BLaER1 (cell line): ENCODE measurements around the gene TTC8.
"Not testable (repeated sequence)": the region's sequence is repeated elsewhere in the genome, so short reads cannot be mapped to it uniquely, and the experiment has no call there.

Experiments
- H3K27ac ChIP-seq: shearing (Covaris generic); formaldehyde crosslinking; 2 replicates; pipeline ENCODE4 v1.8.1; 2022
- H3K27me3 ChIP-seq: shearing (Covaris generic); formaldehyde crosslinking; 2 replicates; pipeline ENCODE4 v1.8.1; 2022
- H3K36me3 ChIP-seq: shearing (Covaris generic); formaldehyde crosslinking; 2 replicates; pipeline ENCODE4 v1.8.1; 2022
- H3K4me1 ChIP-seq: shearing (Covaris generic); formaldehyde crosslinking; 2 replicates; pipeline ENCODE4 v1.8.1; 2022
- H3K4me2 ChIP-seq: shearing (Covaris generic); formaldehyde crosslinking; 2 replicates; pipeline ENCODE4 v1.8.1; 2022
- H3K4me3 ChIP-seq: shearing (Covaris generic); formaldehyde crosslinking; 2 replicates; pipeline ENCODE4 v1.8.1; 2022
- H3K9ac ChIP-seq: shearing (Covaris generic); formaldehyde crosslinking; 2 replicates; pipeline ENCODE4 v1.8.1; 2022
- H3K9me3 ChIP-seq: shearing (Covaris generic); formaldehyde crosslinking; 2 replicates; pipeline ENCODE4 v1.8.1; 2022
- H4K20me1 ChIP-seq: shearing (Covaris generic); formaldehyde crosslinking; 2 replicates; pipeline ENCODE4 v1.8.1; 2022
- Cebpa-rat ChIP-seq: shearing (Covaris generic); IDR thresholded peaks from 2 replicates; pipeline ENCODE4 v1.8.1; 2022

The TTC8 gene

GRCh38 chr14:88838015-88838414, 13.6 kb downstream of the TTC8 start:
- TF ChIP-seq Cebpa-rat = no peak
- Histone ChIP-seq H4K20me1 (no peaks in the 10 kb centered on the region), H3K4me2 (no peak overlapping the region), H3K36me3 (no peaks in the 10 kb centered on the region), H3K27me3 (no peaks in the 10 kb centered on the region), H3K4me3 (no peak overlapping the region), H3K9ac (no peak overlapping the region), H3K9me3 (no peaks in the 10 kb centered on the region), H3K4me1 (no peaks in the 10 kb centered on the region), H3K27ac (no peak overlapping the region)

GRCh38 chr14:88840926-88841325, 16.5 kb downstream of the TTC8 start:
- Histone ChIP-seq H3K4me1 (no peaks in the 10 kb centered on the region), H3K4me3 (no peak overlapping the region), H3K9me3 (no peaks in the 10 kb centered on the region), H3K36me3 (no peaks in the 10 kb centered on the region), H4K20me1 (no peaks in the 10 kb centered on the region), H3K27me3 (no peaks in the 10 kb centered on the region), H3K27ac (no peak overlapping the region), H3K4me2 (no peak overlapping the region), H3K9ac (no peak overlapping the region)
- no peak for TF ChIP-seq Cebpa-rat

- Histone ChIP-seq H3K36me3 (no peaks in the 10 kb centered on the region), H3K4me1 (no peaks in the 10 kb centered on the region), H3K4me2 (no peak overlapping the region), H4K20me1 (no peaks in the 10 kb centered on the region), H3K27ac (no peak overlapping the region), H3K4me3 (no peak overlapping the region), H3K27me3 (no peaks in the 10 kb centered on the region), H3K9me3 (no peaks in the 10 kb centered on the region), H3K9ac (no peak overlapping the region)
- no peak for TF ChIP-seq Cebpa-rat
Observed at GRCh38 chr14:88841741-88842140, 17.3 kb downstream of the TTC8 start.

DNA sequence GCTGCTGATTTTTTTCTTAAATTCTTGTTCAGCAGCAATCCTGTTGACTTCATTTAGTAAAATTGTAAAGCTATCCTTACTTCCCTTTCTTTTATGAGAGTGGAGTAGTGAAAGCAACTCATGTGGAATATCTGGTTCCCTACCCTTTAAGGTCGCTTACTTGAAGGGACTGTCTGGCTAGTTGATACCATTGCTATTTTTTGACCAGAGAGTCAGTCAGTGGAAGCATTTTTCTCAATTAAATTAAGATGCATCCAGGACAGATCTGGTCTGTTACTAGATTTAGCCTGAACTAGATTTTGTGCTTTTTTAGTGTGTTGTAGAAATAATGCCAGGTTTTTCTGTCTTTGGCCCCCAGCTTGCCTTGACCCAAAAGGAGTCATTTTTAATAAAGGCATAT, 18.0 kb downstream of the TTC8 start:
- Histone ChIP-seq H3K27ac (no peak overlapping the region), H3K4me3 (no peak overlapping the region), H3K36me3 (no peaks in the 10 kb centered on the region), H3K9ac (no peak overlapping the region), H4K20me1 (no peaks in the 10 kb centered on the region), H3K4me1 (no peaks in the 10 kb centered on the region), H3K9me3 (no peaks in the 10 kb centered on the region), H3K27me3 (no peaks in the 10 kb centered on the region), H3K4me2 (no peak overlapping the region)
- no peak for TF ChIP-seq Cebpa-rat

DNA sequence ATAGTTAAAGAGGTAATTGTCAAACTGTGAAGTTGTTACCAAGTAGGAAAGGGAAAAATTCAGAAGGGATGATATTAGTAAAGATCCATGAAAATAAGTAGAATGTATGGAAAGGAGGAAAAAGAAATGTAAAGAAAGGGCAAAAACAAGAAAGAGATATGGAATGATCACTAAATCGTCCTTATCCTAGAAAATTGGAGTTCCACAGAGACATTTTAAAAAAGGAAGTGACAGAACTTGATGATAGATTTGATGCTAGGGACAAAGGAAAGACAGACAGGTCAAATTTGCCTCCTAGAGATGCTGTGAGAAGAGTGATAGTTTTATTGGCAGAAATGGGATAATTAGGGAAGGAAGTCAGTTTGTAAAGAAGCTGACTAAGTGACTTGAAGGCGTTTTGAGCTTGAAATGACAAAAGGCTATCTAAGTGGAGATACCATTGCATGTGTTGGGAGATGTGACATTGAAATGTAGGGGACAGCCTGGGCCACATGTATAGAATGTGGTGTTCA, 20.6 kb downstream of the TTC8 start:
- no peak overlapping the region for H3K9ac ChIP-seq
- no peak overlapping the region for H3K27ac ChIP-seq
- no peaks in the 10 kb centered on the region for H3K9me3 ChIP-seq
- no peaks in the 10 kb centered on the region for H3K27me3 ChIP-seq
- no peaks in the 10 kb centered on the region for H4K20me1 ChIP-seq
- no peak overlapping the region for H3K4me3 ChIP-seq
- H3K4me2 ChIP-seq = no peak overlapping the region
- H3K4me1 ChIP-seq = no peaks in the 10 kb centered on the region
- no peak for TF ChIP-seq Cebpa-rat
- H3K36me3 ChIP-seq = no peaks in the 10 kb centered on the region

GRCh38 chr14:88848571-88848970, 24.1 kb downstream of the TTC8 start:
- TF ChIP-seq Cebpa-rat = no peak
- Histone ChIP-seq H3K36me3 (no peaks in the 10 kb centered on the region), H3K9me3 (no peaks in the 10 kb centered on the region), H3K27me3 (no peaks in the 10 kb centered on the region), H4K20me1 (no peaks in the 10 kb centered on the region), H3K27ac (no peak overlapping the region), H3K4me1 (no peaks in the 10 kb centered on the region), H3K4me3 (no peak overlapping the region), H3K4me2 (no peak overlapping the region), H3K9ac (no peak overlapping the region)

DNA sequence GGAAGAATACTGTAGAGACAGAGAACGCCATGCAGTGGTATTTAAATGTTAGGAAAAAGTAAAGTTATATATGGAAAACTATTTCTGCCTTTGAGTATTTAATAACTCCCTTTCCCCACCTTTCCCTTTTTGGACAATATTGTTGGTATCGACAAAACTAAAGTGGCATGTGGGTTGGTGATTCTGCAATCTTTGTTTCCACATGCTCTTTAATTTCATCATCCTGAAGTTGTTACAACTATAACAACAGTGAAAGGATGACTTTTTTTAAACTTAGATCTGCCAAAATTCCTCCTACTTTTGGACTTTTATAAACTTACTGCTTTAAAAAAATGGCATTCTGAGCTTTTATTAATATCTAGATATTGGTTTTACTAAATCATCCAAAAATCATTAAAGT, 25.3 kb downstream of the TTC8 start:
- Histone ChIP-seq H4K20me1 (no peaks in the 10 kb centered on the region), H3K9ac (no peak overlapping the region), H3K27ac (no peak overlapping the region), H3K9me3 (no peaks in the 10 kb centered on the region), H3K36me3 (no peaks in the 10 kb centered on the region), H3K4me3 (no peak overlapping the region), H3K27me3 (no peaks in the 10 kb centered on the region), H3K4me2 (no peak overlapping the region), H3K4me1 (no peaks in the 10 kb centered on the region)
- no peak for TF ChIP-seq Cebpa-rat

DNA sequence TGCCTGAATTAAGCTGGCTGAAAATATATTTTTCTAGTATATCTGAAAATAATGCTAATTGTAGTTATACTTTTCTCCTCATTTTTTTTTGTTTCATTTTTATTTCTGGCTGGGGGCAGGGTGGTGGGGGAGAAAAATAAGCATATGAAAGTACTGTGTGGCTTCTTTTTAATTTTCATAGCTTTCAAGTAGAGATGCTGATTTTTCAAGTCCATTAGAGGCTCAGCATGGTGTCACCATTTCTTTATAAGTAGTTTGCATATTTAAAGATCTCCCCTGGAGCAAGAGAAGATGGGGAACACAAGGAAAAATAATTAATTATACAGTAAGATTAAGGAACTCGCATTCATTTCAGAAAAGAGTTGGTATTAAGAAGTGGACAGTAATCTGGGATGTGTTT, 27.1 kb downstream of the TTC8 start:
- H3K27me3 ChIP-seq = no peaks in the 10 kb centered on the region
- H4K20me1 ChIP-seq = no peaks in the 10 kb centered on the region
- no peak overlapping the region for H3K4me3 ChIP-seq
- no peaks in the 10 kb centered on the region for H3K9me3 ChIP-seq
- no peak for TF ChIP-seq Cebpa-rat
- H3K4me2 ChIP-seq = no peak overlapping the region
- no peaks in the 10 kb centered on the region for H3K36me3 ChIP-seq
- no peak overlapping the region for H3K9ac ChIP-seq
- H3K27ac ChIP-seq = no peak overlapping the region
- no peaks in the 10 kb centered on the region for H3K4me1 ChIP-seq

- Histone ChIP-seq H3K9me3 (no peaks in the 10 kb centered on the region), H3K4me3 (no peak overlapping the region), H3K27me3 (no peaks in the 10 kb centered on the region), H3K27ac (no peak overlapping the region), H3K36me3 (no peaks in the 10 kb centered on the region), H3K4me1 (no peaks in the 10 kb centered on the region), H3K9ac (no peak overlapping the region), H3K4me2 (no peak overlapping the region), H4K20me1 (no peaks in the 10 kb centered on the region)
- TF ChIP-seq Cebpa-rat = no peak
Observed at GRCh38 chr14:88852632-88853031, 28.2 kb downstream of the TTC8 start.

- no peak for TF ChIP-seq Cebpa-rat
- Histone ChIP-seq H3K4me2 (no peak overlapping the region), H3K27ac (no peak overlapping the region), H3K9ac (no peak overlapping the region), H3K9me3 (no peaks in the 10 kb centered on the region), H3K27me3 (no peaks in the 10 kb centered on the region), H4K20me1 (no peaks in the 10 kb centered on the region), H3K36me3 (no peaks in the 10 kb centered on the region), H3K4me3 (no peak overlapping the region), H3K4me1 (no peaks in the 10 kb centered on the region)
Observed at GRCh38 chr14:88853129-88853528, 28.7 kb downstream of the TTC8 start.

DNA sequence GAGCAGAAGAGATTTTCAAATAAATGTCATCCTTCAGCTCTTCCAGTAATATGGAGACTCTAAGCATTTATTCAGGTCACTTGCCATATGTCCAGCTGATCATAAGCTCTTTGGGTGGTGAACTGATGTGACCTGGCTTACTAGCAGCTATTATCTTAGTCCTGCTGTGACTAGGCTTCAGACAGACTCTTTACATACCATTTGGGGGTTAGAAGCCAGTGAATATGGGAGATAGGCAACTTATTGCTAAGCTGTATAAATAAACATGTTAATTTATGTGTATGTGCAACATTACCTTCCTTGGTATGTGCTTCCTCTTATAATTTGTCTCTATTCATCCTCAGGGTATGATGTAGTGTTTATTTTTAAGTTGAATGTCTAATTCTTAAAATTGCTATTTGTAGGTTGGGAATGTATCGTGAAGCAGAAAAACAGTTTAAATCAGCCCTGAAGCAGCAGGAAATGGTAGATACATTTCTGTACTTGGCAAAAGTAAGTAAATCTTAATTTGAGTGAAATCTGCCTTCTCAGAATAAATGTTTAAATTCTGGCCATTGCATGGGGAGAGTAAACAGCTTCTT, 32.4 kb downstream of the TTC8 start:
- H3K27me3 ChIP-seq = no peaks in the 10 kb centered on the region
- no peak overlapping the region for H3K9ac ChIP-seq
- no peak overlapping the region for H3K27ac ChIP-seq
- no peaks in the 10 kb centered on the region for H3K4me1 ChIP-seq
- H3K36me3 ChIP-seq = peaks cover 4% of the 10 kb centered on the region; the same call in 1 of the 2 replicates
- TF ChIP-seq Cebpa-rat = no peak
- no peak overlapping the region for H3K4me3 ChIP-seq
- H3K4me2 ChIP-seq = no peak overlapping the region
- H4K20me1 ChIP-seq = no peaks in the 10 kb centered on the region
- no peaks in the 10 kb centered on the region for H3K9me3 ChIP-seq

DNA sequence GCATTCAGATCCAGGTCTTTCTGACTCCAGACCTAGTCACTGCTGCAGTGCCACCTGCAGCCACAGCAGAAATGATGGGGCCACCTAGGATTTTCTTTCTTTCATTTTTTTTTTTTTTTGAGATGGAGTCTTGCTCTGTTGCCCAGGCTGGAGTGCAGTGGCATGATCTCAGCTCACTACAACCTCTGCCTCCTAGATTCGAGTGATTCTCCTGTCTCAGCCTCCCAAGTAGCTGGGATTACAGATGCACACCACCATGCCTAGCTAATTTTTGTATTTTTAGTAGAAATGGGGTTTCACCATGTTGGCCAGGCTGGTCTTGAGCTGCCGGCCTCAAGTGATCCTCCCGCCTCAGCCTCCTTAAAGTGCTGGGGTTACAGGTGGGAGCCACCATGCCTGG, 33.4 kb downstream of the TTC8 start:
- not testable (repeated sequence) for H3K4me2 ChIP-seq, H3K9me3 ChIP-seq, H3K9ac ChIP-seq, H3K27ac ChIP-seq, H3K4me3 ChIP-seq, H3K27me3 ChIP-seq, H3K36me3 ChIP-seq, H3K4me1 ChIP-seq, H4K20me1 ChIP-seq

DNA sequence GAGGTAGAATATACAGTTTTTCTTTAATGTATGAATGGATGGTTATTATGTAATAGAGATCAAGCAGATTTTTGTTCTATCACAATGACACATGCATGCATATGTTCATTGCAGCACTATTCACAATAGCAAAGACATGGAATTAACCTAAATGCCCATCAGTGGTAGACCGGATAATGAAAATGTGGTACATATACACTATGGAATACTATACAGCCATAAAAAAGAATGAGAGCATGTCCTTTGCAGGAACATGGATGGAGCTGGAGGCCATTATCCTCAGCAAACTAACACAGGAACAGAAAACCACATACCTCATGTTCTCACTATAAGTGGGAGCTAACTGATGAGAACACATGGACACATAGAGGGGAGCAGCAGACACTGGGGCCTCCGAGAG, 34.7 kb downstream of the TTC8 start:
- H3K4me1 ChIP-seq, H4K20me1 ChIP-seq, H3K4me2 ChIP-seq, H3K9ac ChIP-seq, H3K27me3 ChIP-seq, H3K4me3 ChIP-seq, H3K9me3 ChIP-seq, H3K36me3 ChIP-seq, H3K27ac ChIP-seq: not testable (repeated sequence)
